ENCODE measurements around the gene DOCK8.

GRCh38 chr9:366620-367019 lies 152.0 kb downstream of the DOCK8 start:
- TF ChIP-seq EZH2phosphoT487 (IDR thresholded peaks at IDR 0.05; ENCODE audit: insufficient read depth, low read depth) (no peak), EZH2 (IDR thresholded peaks at IDR 0.05; ENCODE audit: insufficient read depth, poor library complexity, severe bottlenecking) (no peak)

Data from GM23248 (cell line).